Fibroblast of villous mesenchyme (primary cell): ENCODE measurements around the gene TUBGCP3. TPM values are rescaled to one million over a fixed set of nuclear protein-coding genes. Genes with fewer than 3 reads are reported as not detected.

ENCODE experiments used
- DNase-seq: peaks from one replicate; pipeline ENCODE4 v3.0.0-alpha.2; 2010; ENCODE audit warnings: low read depth
- H3K4me3 ChIP-seq: 2 replicates; pipeline ENCODE4 v1.5.1; 2011; ENCODE audit warnings: low read depth, mild to moderate bottlenecking, low read length
- total RNA-seq: library from RNA; depleted of rRNA; stranded (reverse); fragments of >200 nt; gene quantifications from 2 replicates; pipeline ENCODE4 v1.2.3, GENCODE V29; 2012
- TF ChIP-seq, protein P1 (sequence below): IDR thresholded peaks from 2 replicates; pipeline ENCODE4 v1.5.1; 2012; ENCODE audit warnings: low read depth, mild to moderate bottlenecking, low read length; ENCODE audit not compliant: insufficient read depth

TUBGCP3 gene
- total RNA-seq, 1 donor: 15.5 TPM

DNA sequence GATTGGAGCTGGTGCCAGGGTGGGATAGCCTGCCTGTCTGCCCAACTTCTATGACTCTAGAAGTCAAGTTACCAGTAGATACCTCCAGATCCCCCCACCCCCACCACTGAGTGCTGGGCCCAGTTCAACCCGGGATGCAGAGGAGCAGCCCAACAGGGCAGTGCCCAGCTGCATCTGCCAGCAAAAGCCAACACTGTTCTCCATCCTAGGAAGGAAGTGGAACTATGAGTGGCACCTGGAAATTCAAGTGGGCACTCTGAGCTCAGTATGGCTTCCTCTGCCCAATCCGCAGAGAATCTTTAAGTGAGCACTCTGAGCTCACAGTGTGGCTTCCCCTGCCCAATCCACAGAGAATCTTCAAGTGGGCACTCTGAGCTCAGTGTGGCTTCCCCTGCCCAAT lies 14.2 kb downstream of the TUBGCP3 start:
- TF ChIP-seq, protein P1, sequence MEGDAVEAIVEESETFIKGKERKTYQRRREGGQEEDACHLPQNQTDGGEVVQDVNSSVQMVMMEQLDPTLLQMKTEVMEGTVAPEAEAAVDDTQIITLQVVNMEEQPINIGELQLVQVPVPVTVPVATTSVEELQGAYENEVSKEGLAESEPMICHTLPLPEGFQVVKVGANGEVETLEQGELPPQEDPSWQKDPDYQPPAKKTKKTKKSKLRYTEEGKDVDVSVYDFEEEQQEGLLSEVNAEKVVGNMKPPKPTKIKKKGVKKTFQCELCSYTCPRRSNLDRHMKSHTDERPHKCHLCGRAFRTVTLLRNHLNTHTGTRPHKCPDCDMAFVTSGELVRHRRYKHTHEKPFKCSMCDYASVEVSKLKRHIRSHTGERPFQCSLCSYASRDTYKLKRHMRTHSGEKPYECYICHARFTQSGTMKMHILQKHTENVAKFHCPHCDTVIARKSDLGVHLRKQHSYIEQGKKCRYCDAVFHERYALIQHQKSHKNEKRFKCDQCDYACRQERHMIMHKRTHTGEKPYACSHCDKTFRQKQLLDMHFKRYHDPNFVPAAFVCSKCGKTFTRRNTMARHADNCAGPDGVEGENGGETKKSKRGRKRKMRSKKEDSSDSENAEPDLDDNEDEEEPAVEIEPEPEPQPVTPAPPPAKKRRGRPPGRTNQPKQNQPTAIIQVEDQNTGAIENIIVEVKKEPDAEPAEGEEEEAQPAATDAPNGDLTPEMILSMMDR: no peak

DNA sequence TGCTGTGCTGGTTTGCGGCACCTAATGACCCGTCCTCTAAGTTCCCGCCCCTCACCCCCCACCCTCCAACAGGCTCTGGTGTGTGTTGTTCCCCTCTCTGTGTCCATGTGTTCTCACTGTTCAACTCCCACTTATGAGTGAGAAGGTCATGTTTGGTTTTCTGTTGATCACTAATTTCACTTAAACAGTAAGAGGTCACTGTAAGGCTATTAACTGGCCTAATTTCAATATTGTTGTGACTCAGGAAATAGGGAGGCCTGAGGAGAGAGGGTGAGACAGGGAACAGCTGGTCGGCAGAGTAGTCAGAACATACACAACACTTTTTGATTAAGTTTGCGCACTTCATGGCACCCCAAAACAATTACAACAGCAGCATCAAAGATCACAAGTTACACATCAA lies 15.6 kb downstream of the TUBGCP3 start:
- no peak for DNase-seq
- TF ChIP-seq, protein P1: no peak
- no peak overlapping the region for H3K4me3 ChIP-seq

More for the DNA sequence above, 14.2 kb downstream of the TUBGCP3 start:
- no peak overlapping the region for H3K4me3 ChIP-seq
- DNase-seq: no peak

DNA sequence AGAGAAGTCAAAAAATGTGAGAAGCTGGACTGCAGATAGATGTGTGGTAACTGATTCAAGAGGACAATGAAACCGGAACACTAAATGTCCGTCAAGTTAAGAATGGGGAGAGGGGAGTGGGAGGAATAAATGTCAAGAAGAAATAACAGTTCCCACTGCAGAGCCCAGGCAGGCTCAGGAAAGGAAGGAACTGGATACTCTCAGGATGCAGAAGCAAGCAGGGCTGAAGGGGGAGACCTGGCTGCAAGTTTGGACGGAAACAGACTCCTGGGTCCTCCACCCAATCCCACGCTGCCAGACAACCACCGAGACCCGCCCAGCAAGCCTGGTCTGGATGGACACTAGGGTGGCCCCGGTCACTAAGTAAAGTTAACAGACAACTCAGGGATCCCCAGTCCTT lies 18.1 kb downstream of the TUBGCP3 start:
- DNase-seq: no peak
- TF ChIP-seq, protein P1: no peak
- no peak overlapping the region for H3K4me3 ChIP-seq

DNA sequence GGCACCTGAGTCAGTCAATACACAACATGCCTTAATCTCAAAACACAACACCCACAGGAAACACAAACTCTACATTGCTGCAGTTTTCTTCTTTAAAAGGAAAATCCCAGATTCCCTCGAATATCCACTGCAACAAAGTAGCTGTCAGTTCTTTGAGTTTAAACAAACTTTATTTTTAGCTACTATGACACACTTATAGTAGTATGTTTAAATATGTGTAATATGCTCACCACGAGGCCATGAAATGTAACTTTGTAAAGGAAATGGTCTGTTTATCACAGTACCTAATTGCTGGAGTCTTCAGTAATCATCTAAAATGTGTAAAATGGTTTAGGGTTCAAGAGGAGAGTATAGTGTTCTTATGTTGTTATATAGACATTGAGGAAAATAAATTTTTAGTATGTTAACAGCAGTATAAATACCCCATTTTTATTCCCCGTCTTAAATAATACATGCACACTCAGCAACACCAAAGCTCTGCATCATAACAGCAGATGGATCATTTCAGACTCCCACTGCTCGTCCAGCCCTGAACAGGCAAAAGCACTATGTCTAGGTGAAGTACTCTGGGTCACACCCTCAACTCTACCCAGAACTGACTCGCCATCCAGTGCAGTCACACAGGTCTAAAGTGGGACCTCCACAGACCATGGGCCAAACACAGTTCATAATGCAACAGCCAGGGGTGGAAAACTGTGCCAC lies 20.6 kb downstream of the TUBGCP3 start:
- no peak for DNase-seq
- TF ChIP-seq, protein P1: no peak
- H3K4me3 ChIP-seq: no peak overlapping the region

DNA sequence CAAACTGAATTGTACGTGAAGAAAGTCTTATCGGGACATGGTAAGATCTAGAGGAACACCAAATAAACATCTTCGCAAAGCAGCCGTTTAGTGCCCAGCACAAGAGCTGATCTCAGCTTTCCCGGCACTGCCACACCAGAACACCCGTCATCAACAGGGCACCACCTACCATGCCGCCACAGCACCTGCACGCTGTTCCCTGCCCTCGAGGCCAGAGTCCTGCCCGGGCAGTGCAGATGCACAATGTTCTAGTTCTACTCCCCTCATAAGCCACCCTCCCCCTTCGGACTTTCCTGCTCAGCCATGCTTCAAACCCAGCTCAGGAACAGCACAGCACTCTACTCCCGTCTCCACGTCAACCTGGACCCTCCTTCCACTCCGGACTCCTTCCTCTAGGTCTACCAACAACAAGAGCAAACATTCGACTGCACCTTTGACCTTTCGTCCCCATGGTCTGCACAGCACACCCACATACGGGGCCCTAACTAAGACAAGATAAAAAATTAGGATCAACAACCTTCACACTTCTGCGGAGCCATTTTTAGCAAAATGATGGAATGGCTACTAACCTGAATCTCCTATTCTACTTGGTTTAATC lies 25.1 kb downstream of the TUBGCP3 start:
- no peak for DNase-seq
- H3K4me3 ChIP-seq: no peak overlapping the region
- TF ChIP-seq, protein P1: no peak

DNA sequence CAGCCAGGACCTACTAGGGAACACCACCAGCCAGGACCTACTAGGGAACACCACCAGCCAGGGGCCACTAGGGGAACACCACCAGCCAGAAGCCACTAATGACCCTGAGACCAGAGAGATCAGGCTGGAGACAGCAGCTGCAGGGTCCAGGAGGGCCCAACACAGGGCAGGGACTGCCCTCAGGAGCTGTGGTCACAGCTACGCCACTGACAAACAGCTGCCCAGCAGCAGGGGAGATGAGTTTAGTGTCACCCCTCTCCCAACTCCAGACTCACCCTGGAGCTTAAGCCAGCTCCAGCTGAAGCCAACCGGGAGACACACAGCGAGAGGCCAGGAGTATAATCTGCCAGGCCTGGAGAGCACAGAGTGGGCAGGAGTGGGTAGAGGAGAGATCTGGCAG lies 25.7 kb downstream of the TUBGCP3 start:
- TF ChIP-seq, protein P1: no peak
- H3K4me3 ChIP-seq: no peak overlapping the region
- DNase-seq: no peak
